CD4-positive, alpha-beta T cell treated with Interleukin-21 for 1 hour (primary cell): ENCODE data around the gene NOD1.
"Not testable (repeated sequence)": the region's sequence is repeated elsewhere in the genome, so short reads cannot be mapped to it uniquely, and the experiment has no call there.

Experiments
- DNase-seq: peaks from one replicate; pipeline ENCODE4 v3.0.0-alpha.2; 2020

Gene NOD1

DNA sequence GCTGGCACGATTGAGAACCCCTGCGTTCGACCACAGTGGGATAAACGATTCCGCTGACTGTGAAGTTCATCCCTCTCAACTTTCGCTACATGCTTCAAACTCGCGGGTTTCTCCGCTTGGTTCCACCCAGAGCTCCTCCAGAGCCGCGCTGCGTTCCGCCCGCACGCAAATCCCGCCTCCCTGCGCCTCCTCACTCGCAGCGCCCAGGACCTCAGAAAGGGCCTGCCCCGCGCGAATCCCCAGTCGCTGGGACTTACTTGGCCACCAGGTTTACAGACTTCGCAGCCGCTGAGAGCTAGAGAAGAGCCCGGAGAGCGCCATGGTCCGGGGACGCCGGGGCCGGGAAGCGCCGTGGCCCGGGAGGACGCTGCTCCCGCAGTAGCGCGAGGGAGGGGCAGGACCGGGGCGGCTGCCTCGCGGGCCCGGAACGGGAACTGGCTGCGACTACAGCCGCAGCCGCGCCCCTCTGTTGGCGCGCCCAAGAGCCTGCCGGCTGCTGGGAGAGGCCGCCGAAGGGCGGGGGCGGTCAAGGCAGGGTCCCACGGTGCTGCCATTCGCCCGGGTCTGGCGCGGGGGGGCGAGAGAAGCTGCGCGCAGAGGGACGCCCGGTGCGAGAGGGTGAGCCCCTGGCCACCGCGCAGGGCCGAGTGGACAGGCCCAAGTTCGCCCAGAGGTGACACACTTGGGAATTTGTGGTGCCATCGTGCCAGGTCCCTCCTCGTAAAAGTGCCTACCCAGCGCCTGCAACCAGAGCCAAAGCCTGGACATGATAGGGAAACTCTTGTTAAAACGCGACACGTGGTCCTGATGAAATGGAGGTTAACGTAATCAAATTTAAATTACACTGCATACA, at the start of gene NOD1:
TSS of gene NOD1 (minus strand) at position 436 of the 853 bp plus-strand sequence. CDS start 21,863 bp downstream, outside the sequence.
- DNase-seq, result peak; percentile 63

DNA sequence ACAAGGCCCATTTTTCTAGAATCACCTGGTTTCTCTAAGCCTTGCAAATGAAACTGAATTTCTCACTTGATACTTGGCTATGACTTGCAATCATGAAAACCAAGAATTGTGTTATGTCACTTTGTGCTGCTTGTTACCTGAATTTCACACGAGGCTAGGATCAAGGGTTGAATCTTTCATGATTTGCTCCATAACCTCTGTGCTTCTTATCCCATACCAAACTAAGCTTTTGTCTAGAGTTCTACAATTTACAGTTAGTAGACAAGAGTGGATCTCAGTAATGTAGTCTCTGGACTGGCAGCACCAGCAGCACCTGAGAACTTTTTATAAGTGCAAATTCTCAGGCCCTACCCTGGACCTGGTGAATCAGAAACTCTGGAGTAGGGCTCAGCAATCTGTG, 48.7 kb upstream of the NOD1 start:
- DNase-seq, result not testable (repeated sequence)

- no peak for DNase-seq
Measured at GRCh38 chr7:30526163-30526562, 47.6 kb upstream of the NOD1 start.

- DNase-seq, result no peak
Measured at GRCh38 chr7:30525429-30525828, 46.8 kb upstream of the NOD1 start.

DNA sequence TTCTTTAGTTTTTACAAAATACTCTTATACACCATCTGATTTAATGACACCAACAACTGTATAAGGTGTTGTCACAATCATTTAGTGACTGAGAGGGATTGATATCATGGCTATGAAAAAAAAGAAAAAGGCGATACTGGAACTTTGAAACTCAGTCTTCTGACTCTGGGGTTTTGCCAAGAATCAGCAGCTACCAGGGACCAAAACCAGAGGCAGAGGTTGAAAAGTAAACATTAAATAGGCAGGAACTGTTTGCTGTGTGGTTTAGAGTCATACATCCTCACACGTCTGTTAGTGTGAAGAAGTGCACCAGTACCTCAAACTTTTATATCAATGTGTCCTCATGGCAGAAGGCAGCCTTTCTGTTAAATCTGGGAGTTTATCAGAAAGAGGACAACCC, 46.0 kb upstream of the NOD1 start:
- no peak for DNase-seq

GRCh38 chr7:30523466-30523865, 44.9 kb upstream of the NOD1 start:
- no peak for DNase-seq

- no peak for DNase-seq
Measured at GRCh38 chr7:30522159-30522558, 43.6 kb upstream of the NOD1 start.

- no peak for DNase-seq
Measured at GRCh38 chr7:30521532-30521931, 42.9 kb upstream of the NOD1 start.

- no peak for DNase-seq
Measured at GRCh38 chr7:30519122-30519521, 40.5 kb upstream of the NOD1 start.

- no peak for DNase-seq
Measured at GRCh38 chr7:30515761-30516160, 37.2 kb upstream of the NOD1 start.

DNA sequence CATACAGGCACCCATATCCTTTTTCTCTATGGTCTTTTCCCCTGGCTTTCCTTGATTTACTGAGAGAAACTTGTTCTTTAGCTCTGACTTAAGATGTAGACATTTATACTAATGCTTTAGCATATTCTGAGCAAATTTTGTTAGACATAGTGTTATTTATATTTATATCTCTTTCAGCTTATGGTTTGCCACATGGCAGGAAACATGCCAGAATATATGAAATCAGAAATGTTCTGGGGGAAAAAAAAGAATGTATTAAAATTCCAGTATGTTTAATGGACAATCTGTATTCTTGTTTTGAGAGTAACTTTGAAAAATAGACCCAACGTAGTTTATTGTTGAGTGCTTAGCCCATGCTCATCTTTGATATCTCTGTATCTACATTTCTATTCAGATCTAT, 36.2 kb upstream of the NOD1 start:
- no peak for DNase-seq

- DNase-seq, result no peak
Measured at GRCh38 chr7:30514177-30514576, 35.6 kb upstream of the NOD1 start.

- DNase-seq, result no peak
Measured at GRCh38 chr7:30513762-30514161, 35.2 kb upstream of the NOD1 start.

GRCh38 chr7:30511973-30512662, 33.5 kb upstream of the NOD1 start:
- no peak for DNase-seq

DNA sequence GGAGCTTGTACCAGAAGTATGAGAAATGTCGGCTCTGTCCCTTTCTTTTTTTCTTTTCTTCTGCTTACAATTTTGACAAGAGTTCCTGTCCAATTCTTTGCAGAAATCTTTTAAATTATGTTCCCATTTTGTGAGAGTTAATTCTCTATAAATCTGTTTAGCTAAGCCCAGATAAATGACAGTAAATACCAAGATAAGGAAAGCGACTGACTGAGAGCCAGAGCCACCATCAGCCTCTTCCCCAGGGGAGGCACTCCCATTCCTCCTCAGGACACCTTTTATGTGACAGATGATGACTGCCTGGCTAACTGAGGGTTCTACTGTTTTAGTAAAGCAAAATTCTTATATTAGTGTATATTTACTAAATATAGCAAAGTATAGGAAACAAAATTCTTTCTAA, 32.9 kb upstream of the NOD1 start:
- DNase-seq, result no peak

DNA sequence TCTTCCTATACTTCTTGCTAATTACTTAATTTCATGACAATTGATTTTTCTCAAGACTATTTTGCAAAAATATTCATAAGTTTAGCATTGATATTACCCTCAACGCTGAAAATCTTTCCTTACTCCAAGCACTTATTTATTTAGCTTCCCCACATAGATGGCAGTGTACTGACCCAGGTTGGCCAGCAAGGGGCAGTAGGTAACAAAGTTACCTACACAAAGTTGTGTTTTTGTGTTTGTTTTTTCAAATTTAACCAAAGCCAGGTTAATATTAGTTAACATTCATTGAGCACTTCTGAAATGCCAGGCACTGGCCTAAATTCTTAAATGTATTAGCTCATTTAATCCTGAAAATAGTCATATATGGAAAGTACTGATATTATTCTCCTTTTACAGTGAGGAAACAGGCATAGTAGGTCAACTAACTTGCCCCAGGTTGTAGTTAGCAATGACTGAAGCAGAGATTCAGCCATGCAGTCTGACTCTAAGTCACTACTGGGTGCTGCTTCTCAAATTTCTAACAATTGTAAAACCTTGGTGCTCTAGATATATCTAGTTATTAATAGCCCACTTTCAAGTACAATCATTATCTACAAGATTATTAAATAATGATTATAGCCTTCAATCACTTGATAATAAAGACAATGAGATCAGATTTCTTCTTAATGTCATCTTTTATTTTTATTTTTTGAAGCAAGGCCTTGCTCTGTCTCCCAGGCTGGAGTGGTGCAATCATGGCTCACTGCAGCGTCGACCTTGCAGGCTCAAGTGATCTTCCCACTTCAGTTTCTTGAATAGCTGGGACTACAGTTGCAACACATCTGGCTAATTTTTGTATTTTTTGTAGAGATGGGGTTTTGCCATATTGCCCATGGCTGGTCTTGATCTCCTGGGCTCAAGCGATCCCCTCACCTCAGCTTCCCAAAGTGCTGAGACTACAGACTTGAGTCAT, 31.8 kb upstream of the NOD1 start:
- peak; percentile 46 for DNase-seq

DNA sequence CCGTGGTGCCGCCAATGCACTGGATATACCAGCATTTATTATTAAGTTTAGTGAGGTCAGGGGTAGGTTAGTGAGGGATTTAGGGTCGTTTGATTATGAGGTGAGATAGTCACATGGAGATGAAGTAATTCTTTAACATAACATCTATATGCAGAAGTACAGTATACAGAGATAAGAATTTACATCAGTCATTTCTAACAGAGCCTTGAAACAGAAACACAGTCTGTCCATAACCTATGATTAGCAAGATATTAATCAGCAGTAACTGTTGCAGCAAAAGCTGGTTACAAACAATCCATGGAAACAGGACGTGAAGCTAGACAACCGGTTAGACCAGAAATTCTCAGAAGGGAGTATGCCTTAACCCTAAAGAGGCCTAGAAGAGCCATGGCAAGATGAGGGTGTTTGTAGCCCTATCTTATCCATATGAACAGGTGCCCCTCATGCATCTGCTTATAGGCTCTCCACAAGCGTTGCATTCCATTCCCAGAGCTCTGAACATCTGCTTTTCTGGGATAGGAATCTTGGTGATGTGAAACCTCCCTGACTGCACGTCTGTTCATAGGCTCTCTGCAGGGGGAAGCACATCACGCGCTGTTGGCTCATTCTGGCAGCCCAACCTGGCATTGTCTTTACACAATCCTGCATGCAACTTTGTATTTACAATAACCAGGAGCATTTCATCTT, 30.7 kb upstream of the NOD1 start:
- DNase-seq, result not testable (repeated sequence)

DNA sequence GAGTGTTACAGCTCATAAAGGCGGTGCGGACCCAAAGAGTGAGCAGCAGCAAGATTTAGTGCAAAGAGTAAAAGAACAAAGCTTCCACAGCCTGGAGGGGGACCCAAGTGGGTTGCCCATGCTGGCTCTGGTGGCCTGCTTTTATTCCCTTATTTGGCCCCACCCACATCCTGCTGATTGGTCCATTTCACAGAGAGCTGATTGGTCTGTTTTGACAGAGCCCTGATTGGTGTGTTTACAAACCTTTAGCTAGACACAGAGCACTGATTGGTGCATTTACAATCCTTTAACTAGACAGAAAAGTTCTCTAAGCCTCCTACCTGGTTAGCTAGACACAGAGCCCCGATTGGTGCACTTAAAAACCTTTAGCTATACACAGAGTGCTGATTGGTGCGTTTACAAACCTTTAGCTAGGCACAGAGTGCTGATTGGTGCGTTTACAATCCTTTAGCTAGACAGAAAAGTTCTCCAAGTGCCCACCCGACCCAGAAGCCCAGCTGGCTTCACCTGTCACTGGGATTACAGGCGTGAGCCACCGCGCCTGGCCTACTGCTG, 28.8 kb upstream of the NOD1 start:
- DNase-seq, result not testable (repeated sequence)

DNA sequence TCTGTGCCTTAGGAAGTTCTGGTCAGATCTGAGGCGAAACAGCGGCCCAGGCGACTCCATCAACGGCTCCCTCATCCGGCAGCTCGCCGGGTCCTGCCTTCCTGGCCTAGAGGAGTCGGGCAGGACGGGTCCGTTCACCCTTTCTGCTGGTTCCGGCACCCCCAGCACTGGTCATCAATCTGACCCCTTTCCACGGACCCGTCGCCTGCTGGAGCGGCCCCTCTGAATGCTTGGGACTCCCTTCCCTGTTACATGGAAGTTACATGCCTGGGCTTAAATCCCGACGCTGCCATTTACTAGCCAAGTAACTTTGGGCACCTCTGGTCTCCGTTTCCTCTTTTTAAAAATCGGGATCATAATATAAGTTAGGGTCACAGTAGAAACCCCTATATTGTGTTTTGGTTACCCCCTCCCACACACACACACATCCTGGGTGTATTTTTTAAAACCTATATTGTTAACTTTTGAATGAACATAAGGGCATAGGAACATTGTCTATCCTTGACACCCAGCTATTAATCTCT, 26.7 kb upstream of the NOD1 start:
- no peak for DNase-seq

GRCh38 chr7:30504301-30505173, 26.0 kb upstream of the NOD1 start, which contains the start of gene GGCT:
Gene GGCT (minus strand): TSS chr7:30504829. CDS start chr7:30504709, 120 bp downstream.
- peak; percentile 98 for DNase-seq
